HG02588 (cell line): ENCODE results near the gene MAPK13.

ENCODE experiments used
- ATAC-seq: cut with Tn5 transposase; IDR thresholded peaks from one replicate; pipeline ENCODE4 v1.9.1; 2021; ENCODE audit warnings: mild to moderate bottlenecking, moderate library complexity; ENCODE audit not compliant: unreplicated experiment

Gene MAPK13

GRCh38 chr6:36142971-36143838, 12.9 kb downstream of the MAPK13 start:
- ATAC-seq, result no peak

GRCh38 chr6:36145495-36145894, 15.2 kb downstream of the MAPK13 start:
- no peak for ATAC-seq

GRCh38 chr6:36147294-36147693, 17.0 kb downstream of the MAPK13 start:
- no peak for ATAC-seq

- ATAC-seq, result no peak
These were observed 19.2 kb downstream of the MAPK13 start for GRCh38 chr6:36149476-36149875.

GRCh38 chr6:36150283-36150682, 20.0 kb downstream of the MAPK13 start:
- no peak for ATAC-seq

GRCh38 chr6:36154286-36154685, 24.0 kb downstream of the MAPK13 start:
- ATAC-seq, result no peak

GRCh38 chr6:36155662-36156061, 25.3 kb downstream of the MAPK13 start:
- no peak for ATAC-seq

GRCh38 chr6:36160147-36160760, 29.9 kb downstream of the MAPK13 start:
- no peak for ATAC-seq

GRCh38 chr6:36169023-36170007, 39.0 kb downstream of the MAPK13 start:
- no peak for ATAC-seq

- no peak for ATAC-seq
These were observed 40.4 kb downstream of the MAPK13 start for GRCh38 chr6:36170704-36171103.

- ATAC-seq, result no peak
These were observed 41.3 kb downstream of the MAPK13 start for GRCh38 chr6:36171573-36171972.

GRCh38 chr6:36177166-36177565, 46.9 kb downstream of the MAPK13 start:
- no peak for ATAC-seq

GRCh38 chr6:36178544-36178943, 48.2 kb downstream of the MAPK13 start:
- ATAC-seq, result no peak

GRCh38 chr6:36180126-36180525, 49.8 kb downstream of the MAPK13 start:
- no peak for ATAC-seq

GRCh38 chr6:36184311-36184710, 54.0 kb downstream of the MAPK13 start:
- no peak for ATAC-seq

- ATAC-seq, result no peak
These were observed 55.9 kb downstream of the MAPK13 start for GRCh38 chr6:36186199-36186598.

GRCh38 chr6:36187446-36187845, 57.1 kb downstream of the MAPK13 start:
- no peak for ATAC-seq
